Astrocyte (in vitro differentiated cells and primary cell): ENCODE results near the gene AGPAT4. TPM values are rescaled to one million over a fixed set of nuclear protein-coding genes. Genes with fewer than 3 reads are reported as not detected.
A peak's percentile ranks its signal among the peaks of the same experiment; 100 is the strongest.

ENCODE experiments used
- DNase-seq: peaks from one replicate; pipeline ENCODE4 v3.0.0-alpha.2; 2010; ENCODE audit warnings: low read depth
- FAIRE-seq: peaks from 2 replicates; lab custom pipeline; 2011; peaks lifted over from hg19 to GRCh38; lab: Jason Lieb, UNC
- H2AFZ ChIP-seq: 2 replicates; pipeline ENCODE4 v1.6.0; 2012; ENCODE audit warnings: low read depth, low read length, inconsistent platforms
- H3K27ac ChIP-seq: 2 replicates; pipeline ENCODE4 v1.5.1; 2011; ENCODE audit warnings: low read depth, low read length, inconsistent platforms
- H3K27me3 ChIP-seq: 2 replicates; pipeline ENCODE4 v1.6.0; 2011; ENCODE audit warnings: low read length, inconsistent platforms; ENCODE audit not compliant: insufficient read depth
- H3K36me3 ChIP-seq: 2 replicates; pipeline ENCODE4 v1.5.1; 2011; ENCODE audit warnings: low read length, inconsistent platforms; ENCODE audit not compliant: insufficient read depth
- H3K4me1 ChIP-seq: 2 replicates; pipeline ENCODE4 v1.5.1; 2011; ENCODE audit warnings: low read length, inconsistent platforms; ENCODE audit not compliant: insufficient read depth
- H3K4me2 ChIP-seq: 2 replicates; pipeline ENCODE4 v1.6.0; 2012; ENCODE audit warnings: low read length, inconsistent platforms
- H3K4me3 ChIP-seq: 2 replicates; pipeline ENCODE4 v1.5.1; 2011; ENCODE audit warnings: low read depth, mild to moderate bottlenecking, low read length, inconsistent platforms; ENCODE audit not compliant: insufficient read depth
- H3K79me2 ChIP-seq: 2 replicates; pipeline ENCODE4 v1.6.0; 2012; ENCODE audit warnings: mild to moderate bottlenecking, low read length, inconsistent platforms; ENCODE audit not compliant: insufficient read depth
- H3K9ac ChIP-seq: 2 replicates; pipeline ENCODE4 v1.6.0; 2012; ENCODE audit warnings: mild to moderate bottlenecking, low read length, inconsistent platforms
- H3K9me3 ChIP-seq: 2 replicates; pipeline ENCODE4 v1.5.1; 2012; ENCODE audit warnings: low read depth, mild to moderate bottlenecking, low read length, inconsistent platforms; ENCODE audit not compliant: insufficient read depth
- H4K20me1 ChIP-seq: 2 replicates; pipeline ENCODE4 v1.6.0; 2012; ENCODE audit warnings: low read length, inconsistent platforms; ENCODE audit not compliant: insufficient read depth
- H3K27ac Mint-ChIP-seq: one replicate; pipeline ENCODE4 v1.8.0; 2021; ENCODE audit warnings: mild to moderate bottlenecking, mixed read lengths; ENCODE audit not compliant: unreplicated experiment
- H3K27me3 Mint-ChIP-seq: one replicate; pipeline ENCODE4 v1.8.0; 2021; ENCODE audit warnings: low read depth, mixed read lengths; ENCODE audit not compliant: unreplicated experiment
- H3K36me3 Mint-ChIP-seq: one replicate; pipeline ENCODE4 v1.8.0; 2021; ENCODE audit warnings: low read depth, mixed read lengths; ENCODE audit not compliant: unreplicated experiment
- H3K4me1 Mint-ChIP-seq: one replicate; pipeline ENCODE4 v1.8.0; 2021; ENCODE audit warnings: low read depth, mixed read lengths; ENCODE audit not compliant: unreplicated experiment
- H3K4me3 Mint-ChIP-seq: one replicate; pipeline ENCODE4 v1.8.0; 2021; ENCODE audit warnings: mild to moderate bottlenecking, moderate library complexity, mixed read lengths; ENCODE audit not compliant: unreplicated experiment
- H3K9me3 Mint-ChIP-seq: one replicate; pipeline ENCODE4 v1.8.0; 2021; ENCODE audit warnings: mild to moderate bottlenecking, mixed read lengths; ENCODE audit not compliant: unreplicated experiment
- CTCF ChIP-seq: IDR thresholded peaks from 2 replicates; pipeline ENCODE4 v1.5.1; 2011; ENCODE audit warnings: low read depth, mild to moderate bottlenecking, inconsistent platforms, low read length, moderate library complexity; ENCODE audit not compliant: insufficient read depth
- EZH2 ChIP-seq: IDR thresholded peaks from 2 replicates; pipeline ENCODE4 v1.6.1; 2012; ENCODE audit warnings: mild to moderate bottlenecking, low read length, inconsistent platforms; ENCODE audit not compliant: insufficient read depth
- total RNA-seq: library from RNA; stranded (reverse); gene quantifications from 2 replicates; pipeline ENCODE4 v1.2.1, GENCODE V29; 2021

AGPAT4 gene
- total RNA-seq, 1 donor from 2014 or later, result 27.2 TPM

- Histone ChIP-seq H3K27me3 (no peaks in the 10 kb centered on the region), H3K79me2 (no peaks in the 10 kb centered on the region), H3K36me3 (peaks cover 16% of the 10 kb centered on the region), H3K27ac (no peak overlapping the region), H3K9me3 (no peaks in the 10 kb centered on the region), H3K4me3 (no peak overlapping the region), H4K20me1 (no peaks in the 10 kb centered on the region), H3K4me2 (no peak overlapping the region), H3K9ac (no peak overlapping the region), H2AFZ (no peak overlapping the region), H3K4me1 (peaks cover 16% of the 10 kb centered on the region)
- FAIRE-seq, result no peak
- Mint-ChIP-seq H3K4me3 (peak overlapping the region; percentile 36), H3K9me3 (no peaks in the 10 kb centered on the region), H3K4me1 (peaks cover 17% of the 10 kb centered on the region), H3K27ac (no peak overlapping the region), H3K36me3 (peaks cover 18% of the 10 kb centered on the region), H3K27me3 (no peaks in the 10 kb centered on the region)
- no peak for DNase-seq
- no peak for TF ChIP-seq CTCF
- TF ChIP-seq EZH2, result no peak
Measured at GRCh38 chr6:161103475-161103874, 170.4 kb downstream of the AGPAT4 start.

- Mint-ChIP-seq H3K36me3 (peaks cover 12% of the 10 kb centered on the region), H3K9me3 (no peaks in the 10 kb centered on the region), H3K4me3 (no peak overlapping the region), H3K27me3 (no peaks in the 10 kb centered on the region), H3K4me1 (peaks cover 8% of the 10 kb centered on the region), H3K27ac (no peak overlapping the region)
- DNase-seq, result no peak
- H3K4me1 ChIP-seq, result peaks cover 7% of the 10 kb centered on the region
- no peaks in the 10 kb centered on the region for H3K9me3 ChIP-seq
- no peak overlapping the region for H3K4me3 ChIP-seq
- H4K20me1 ChIP-seq, result no peaks in the 10 kb centered on the region
- H3K79me2 ChIP-seq, result no peaks in the 10 kb centered on the region
- no peak overlapping the region for H3K9ac ChIP-seq
- H2AFZ ChIP-seq, result no peak overlapping the region
- TF ChIP-seq CTCF (no peak), EZH2 (no peak)
- H3K27ac ChIP-seq, result no peak overlapping the region
- peaks cover 14% of the 10 kb centered on the region for H3K36me3 ChIP-seq
- H3K4me2 ChIP-seq, result no peak overlapping the region
- FAIRE-seq, result no peak
- no peaks in the 10 kb centered on the region for H3K27me3 ChIP-seq
Measured at GRCh38 chr6:161101517-161101916, 172.3 kb downstream of the AGPAT4 start.

- H3K27ac ChIP-seq, result no peak overlapping the region
- Mint-ChIP-seq H3K27me3 (no peaks in the 10 kb centered on the region), H3K9me3 (no peaks in the 10 kb centered on the region), H3K27ac (no peak overlapping the region), H3K4me1 (peaks cover 5% of the 10 kb centered on the region), H3K4me3 (no peak overlapping the region), H3K36me3 (peaks cover 6% of the 10 kb centered on the region)
- no peak for DNase-seq
- H3K9ac ChIP-seq, result no peak overlapping the region
- peaks cover 2% of the 10 kb centered on the region for H3K4me1 ChIP-seq
- H3K79me2 ChIP-seq, result no peaks in the 10 kb centered on the region
- no peak overlapping the region for H3K4me2 ChIP-seq
- no peak for FAIRE-seq
- no peak overlapping the region for H2AFZ ChIP-seq
- TF ChIP-seq EZH2 (no peak), CTCF (no peak)
- no peaks in the 10 kb centered on the region for H3K27me3 ChIP-seq
- no peak overlapping the region for H3K4me3 ChIP-seq
- H3K36me3 ChIP-seq, result peaks cover 12% of the 10 kb centered on the region
- no peaks in the 10 kb centered on the region for H3K9me3 ChIP-seq
- no peaks in the 10 kb centered on the region for H4K20me1 ChIP-seq
Measured at GRCh38 chr6:161100072-161100471, 173.8 kb downstream of the AGPAT4 start.
